Measurements from ENCODE around the gene LMNTD1.
"Not testable (repeated sequence)": the region's sequence is repeated elsewhere in the genome, so short reads cannot be mapped to it uniquely, and the experiment has no call there.

The LMNTD1 gene, protein sequence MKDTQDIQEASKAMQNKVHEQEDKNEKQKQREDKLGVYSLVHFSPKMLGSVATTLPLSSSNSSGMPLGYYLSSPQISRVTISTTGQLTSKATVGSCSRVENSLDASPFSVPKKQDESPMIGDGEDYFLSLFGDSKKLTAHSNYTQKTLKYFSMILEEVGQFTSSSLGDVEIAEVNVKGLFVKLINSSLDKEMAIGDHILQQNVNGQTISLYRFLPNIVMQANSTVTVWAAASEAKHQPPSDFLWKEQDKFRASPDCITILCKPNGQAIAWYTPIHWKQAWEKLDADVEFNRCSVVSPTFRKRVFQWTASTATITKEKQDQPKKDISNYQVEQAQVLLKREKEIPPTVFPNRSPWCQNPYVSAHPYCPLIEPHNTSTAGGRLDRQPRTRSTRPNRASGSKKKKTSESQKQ

GRCh38 chr12:25553098-25553497 lies at the start of gene LMNTD1:
TSS of gene LMNTD1 (minus strand) at chr12:25553283. CDS start at chr12:25552959, 324 bp downstream.
- DNase-seq, result no peak

DNA sequence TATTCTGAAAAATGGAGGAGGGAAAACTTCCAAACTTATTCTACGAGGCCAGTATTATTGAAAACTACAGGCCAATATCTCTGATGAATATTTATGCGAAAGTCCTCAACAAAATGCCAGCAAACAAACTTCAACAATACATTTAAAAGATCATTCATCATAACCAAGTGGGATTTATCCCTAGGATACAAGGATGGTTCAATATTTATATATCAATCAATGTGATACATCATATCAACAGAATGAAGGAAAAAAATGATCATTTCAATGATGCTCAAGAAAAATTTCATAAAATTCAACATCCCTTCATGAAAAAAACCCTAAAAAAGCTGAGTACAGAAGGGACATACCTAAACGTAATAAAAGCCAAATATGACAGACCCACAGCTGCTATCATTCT lies 45.9 kb upstream of the LMNTD1 start:
- DNase-seq, result no peak

DNA sequence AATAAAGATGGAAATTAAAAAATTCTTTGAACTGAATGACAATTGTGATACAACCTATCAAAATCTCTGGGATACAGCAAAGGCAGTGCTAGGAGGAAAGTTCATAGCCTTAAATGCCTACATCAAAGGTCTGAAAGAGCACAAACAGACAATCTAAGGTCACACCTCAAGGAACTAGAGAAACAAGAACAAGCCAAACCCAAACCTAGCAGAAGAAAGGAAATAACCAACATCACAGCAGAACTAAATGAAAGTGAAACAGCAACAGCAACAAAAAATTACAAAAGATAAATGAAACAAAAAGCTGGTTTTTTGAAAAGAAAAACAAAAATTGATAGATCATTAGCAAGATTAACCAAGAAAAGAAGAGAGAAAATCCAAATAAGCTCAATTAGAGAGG lies 42.4 kb upstream of the LMNTD1 start:
- not testable (repeated sequence) for DNase-seq

DNA sequence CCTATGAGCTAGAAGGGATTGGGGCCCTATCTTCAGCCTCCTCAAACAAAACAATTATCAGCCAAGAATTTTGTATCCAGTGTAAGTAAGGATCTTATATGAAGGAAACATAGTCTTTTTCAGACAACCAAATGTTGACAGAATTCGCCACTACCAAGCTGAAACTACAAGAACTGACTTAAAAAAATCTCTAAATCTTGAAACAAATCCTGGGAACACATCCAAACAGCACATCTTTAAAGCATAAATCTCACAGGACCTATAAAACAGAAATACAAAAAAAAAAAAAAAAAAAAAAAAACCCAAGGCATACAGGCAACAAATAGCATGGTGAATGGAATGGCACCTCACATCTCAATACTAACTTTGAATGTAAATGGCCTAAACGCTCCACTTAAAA lies 41.3 kb upstream of the LMNTD1 start:
- DNase-seq, result no peak

- no peak for DNase-seq
Observed at GRCh38 chr12:25592725-25593495, 39.8 kb upstream of the LMNTD1 start.

DNA sequence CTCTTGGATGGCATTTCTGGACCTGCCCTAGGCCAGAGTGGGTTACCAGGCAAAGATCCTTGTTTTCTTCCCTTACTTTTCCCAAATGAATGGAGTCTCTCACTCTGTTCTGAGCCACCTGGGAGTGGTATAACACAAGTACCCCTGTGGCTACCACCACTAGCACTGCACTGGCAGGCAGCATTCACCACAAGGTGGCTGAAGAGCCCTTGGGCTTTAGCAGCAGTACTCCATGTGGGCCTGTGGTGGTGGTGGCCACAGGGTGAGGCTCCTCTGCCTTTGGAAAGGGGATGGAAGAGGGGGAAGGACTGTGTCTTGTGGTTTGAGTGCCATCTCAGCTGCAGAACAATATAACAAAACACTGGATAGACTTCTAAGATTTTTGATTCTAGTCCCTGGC lies 38.1 kb upstream of the LMNTD1 start:
- DNase-seq, result no peak

DNA sequence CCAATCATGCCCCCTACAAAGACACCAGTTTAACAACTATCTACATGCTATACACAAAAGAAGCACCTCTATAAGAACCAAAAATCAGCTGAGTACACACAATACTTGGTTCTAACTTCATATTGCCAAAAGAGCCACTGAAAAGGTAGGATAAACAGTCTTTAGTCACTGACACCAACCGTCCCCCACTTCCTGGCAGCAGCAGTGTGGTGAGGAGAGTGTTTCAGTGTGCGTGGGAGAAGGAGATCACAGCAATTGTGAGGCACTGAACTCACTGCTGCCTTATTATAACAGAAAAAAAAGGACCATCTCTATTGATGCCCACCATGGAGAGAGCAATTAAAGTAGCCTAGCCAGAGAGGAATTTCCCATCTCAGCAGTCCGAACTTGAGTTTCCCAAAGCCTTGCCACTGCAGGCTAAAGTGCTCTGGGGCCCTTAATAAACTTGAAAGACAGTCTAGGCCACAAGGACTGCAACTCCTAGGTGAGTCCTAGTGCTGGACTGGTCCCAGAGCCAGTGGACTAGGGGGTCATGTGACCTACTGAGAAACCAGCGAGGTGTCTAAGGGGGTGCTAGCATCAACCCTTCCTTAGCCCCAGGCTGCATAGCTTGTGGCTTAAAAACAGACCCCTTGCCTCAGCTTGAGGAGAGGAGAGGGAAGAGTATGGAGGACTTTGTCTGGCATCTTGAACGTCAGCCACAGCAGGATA lies 37.1 kb upstream of the LMNTD1 start:
- DNase-seq, result no peak

- no peak for DNase-seq
Observed at GRCh38 chr12:25587346-25587745, 34.3 kb upstream of the LMNTD1 start.

DNA sequence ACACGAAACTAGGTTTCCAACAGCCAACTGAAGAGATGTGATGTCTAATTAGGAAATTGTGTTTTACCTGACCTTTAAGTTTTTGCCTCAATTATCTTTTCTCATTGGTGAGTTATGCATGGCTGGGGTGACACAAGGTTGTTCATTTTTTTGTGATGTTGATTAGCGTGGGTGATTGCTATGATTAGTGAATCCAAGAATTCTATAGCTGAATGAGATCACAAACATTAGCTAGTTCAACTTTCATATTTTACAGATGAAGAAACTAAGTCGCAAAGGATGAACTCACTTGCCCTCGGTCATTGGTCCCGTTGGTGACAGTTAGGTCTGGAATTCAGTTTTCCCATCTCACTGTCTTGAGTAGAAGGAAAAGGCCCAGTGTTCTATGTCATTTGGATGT lies 32.6 kb upstream of the LMNTD1 start:
- no peak for DNase-seq

DNA sequence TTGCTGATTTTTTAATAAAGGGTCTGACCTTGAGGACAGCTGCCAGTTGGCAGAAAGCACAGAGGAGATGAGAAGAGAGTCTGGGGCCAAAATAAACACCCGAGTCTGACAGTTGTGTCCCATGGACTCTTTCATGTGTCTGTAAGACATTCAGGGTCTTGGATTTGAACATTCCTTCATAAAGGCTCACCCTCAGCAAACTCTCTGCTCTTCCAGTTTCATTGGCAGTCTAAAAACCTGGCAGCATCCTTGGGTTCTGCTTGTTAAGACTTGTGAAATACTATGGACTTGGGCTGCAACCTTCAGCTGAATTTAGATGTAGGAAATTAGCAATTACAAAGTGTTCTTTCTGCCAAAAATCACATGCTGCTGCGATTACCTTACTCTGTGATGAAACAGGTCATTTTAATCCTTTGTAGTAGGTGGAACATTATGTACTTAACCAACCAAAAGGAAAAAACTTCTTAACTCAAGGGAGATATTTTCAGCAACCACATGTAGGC lies 32.0 kb upstream of the LMNTD1 start:
- DNase-seq, result no peak

DNA sequence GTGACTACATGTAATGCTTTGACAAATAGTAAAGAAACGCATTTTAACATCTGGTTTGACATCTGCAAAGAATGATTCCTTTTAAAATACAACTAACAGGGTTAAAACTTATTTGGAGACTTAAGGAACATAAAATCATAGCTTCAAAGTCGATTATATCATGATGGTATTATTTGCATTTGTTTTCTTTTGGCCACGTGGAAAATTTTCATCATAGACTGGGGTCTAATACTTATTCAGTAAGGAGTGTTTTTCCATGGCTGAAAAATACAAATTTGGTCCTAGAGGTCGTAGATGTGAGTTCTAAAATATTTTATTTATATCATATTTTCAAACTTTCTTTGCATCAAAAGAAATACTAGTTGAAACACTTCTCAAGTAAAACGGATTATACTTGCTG lies 31.5 kb upstream of the LMNTD1 start:
- no peak for DNase-seq

- DNase-seq, result no peak
Observed at GRCh38 chr12:25583545-25583944, 30.5 kb upstream of the LMNTD1 start.

GRCh38 chr12:25581067-25581466 lies 28.0 kb upstream of the LMNTD1 start:
- DNase-seq, result no peak

DNA sequence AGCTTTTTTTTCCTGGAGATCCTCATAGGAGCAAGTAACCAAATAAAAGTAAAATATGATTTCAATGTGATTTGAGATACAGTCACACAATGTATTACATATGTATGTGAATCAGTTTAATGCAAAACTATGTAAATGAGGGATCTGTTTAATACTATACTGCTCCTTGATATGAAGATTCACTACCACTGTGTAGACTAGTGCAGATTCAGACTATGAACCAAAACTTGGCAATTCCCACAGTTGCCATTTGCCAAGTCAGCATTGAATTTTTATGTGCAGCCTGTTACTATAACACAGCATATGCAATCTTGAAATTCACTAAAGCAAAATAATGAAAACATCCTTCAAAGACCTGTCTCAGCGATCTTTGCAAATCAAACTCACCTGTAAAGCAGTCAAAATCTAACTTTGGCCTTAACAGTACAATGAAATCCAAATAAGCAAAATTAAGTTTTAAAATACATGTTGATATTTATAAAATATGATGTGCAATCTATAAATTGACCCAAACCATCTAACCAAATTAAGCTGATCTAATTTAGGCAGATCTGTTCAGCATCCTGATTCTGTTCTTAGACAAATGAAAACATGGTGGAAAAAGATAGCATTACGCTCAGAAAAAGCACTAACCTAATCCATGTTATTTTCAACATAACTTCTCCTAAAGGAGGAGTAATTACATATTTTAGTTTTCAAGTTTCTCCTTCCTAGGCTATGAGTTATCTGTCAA lies 25.5 kb upstream of the LMNTD1 start:
- DNase-seq, result no peak

DNA sequence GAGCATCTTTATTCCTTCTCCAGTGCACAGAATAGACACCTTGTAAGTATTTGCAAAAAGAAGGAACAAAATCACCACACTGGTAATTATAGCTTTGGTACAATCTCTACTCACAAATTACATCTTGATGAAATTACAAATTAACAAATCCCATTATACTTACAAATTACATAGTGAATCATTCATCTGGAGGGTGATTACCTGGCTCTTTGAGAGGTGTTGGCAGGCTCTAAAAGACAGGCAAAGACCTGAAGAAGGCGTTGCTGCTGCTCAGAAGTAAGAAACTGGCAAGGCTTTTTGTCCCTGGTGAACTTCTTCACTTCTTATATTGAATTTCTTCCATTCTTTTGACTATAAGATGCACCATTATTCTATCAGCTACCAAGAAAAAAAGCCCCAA lies 21.7 kb upstream of the LMNTD1 start:
- DNase-seq, result no peak

DNA sequence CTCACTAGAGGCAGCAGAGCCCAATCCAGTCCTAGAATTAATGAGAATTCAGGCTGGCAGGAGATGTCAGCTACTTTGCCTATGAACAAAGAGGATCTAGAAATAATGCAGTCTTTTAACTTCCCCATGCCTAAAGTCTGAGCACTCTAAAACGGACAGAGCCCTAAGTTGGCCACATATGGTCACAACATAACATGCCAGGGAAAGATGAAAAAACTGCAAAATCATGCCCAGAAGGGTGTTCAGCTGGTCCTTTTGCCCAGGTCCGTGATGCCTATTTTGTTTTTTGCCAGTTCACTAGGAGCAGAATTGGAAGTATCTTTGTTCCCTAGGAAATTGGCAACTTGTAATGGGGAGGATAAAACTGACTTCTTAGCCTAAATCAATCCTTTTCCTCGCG lies 20.3 kb upstream of the LMNTD1 start:
- no peak for DNase-seq

- DNase-seq, result no peak
Observed at GRCh38 chr12:25570418-25570817, 17.3 kb upstream of the LMNTD1 start.

GRCh38 chr12:25566202-25566949 lies 13.3 kb upstream of the LMNTD1 start:
- no peak for DNase-seq

GRCh38 chr12:25558586-25558985 lies 5.5 kb upstream of the LMNTD1 start:
- no peak for DNase-seq

GRCh38 chr12:25557830-25558436 lies 4.8 kb upstream of the LMNTD1 start:
- no peak for DNase-seq

DNA sequence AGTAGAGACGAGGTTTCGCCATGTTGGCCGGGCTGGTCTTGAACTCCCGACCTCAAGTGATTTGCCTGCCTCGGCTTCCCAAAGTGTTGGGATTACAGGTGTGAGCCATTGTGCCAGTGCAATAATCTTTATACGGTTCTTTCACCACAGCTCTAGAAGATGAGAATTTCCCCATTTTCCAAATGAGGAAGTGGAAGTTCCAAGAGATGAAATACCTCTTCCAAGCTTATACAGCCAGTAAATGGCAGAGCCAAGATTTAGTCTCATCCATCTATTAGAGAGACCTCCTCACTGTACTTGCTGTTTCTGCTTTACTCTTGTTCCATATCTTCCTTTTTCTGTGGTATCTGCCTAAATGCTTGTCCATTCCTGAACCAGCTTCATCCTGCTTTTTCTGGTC lies 3.1 kb upstream of the LMNTD1 start:
- no peak for DNase-seq

DNA sequence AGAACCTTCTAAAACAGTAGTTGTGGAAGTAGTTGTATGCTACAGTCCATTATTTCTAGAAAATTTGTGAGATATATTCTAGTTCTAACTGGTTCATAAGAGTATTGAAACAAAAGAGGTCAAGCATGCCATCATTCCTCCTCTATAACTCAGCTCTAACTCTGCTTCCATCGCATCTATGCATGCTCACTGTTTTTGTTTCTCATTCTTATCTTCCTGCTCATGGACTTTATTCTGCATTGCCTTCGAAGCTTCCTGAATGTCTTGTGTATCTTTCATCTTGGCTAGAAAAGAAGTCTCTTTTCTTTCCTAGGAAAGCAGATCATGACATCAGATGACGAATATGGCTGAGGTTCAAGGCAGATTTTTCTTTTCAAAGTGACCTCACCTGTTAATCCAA lies 402 bp downstream of the LMNTD1 start:
- no peak for DNase-seq

Data from activated effector memory CD4-positive, alpha-beta T cell treated with Interleukin-2 at 50 U/mL for 16 hours (primary cell).